Measurements from ENCODE around the gene SPRED1. TPM values are rescaled to one million over a fixed set of nuclear protein-coding genes. Genes with fewer than 3 reads are reported as not detected.

SPRED1 gene
- total and polyA plus RNA-seq, 4 donors = 10.3 to 54.6 (median 25.1) TPM

DNA sequence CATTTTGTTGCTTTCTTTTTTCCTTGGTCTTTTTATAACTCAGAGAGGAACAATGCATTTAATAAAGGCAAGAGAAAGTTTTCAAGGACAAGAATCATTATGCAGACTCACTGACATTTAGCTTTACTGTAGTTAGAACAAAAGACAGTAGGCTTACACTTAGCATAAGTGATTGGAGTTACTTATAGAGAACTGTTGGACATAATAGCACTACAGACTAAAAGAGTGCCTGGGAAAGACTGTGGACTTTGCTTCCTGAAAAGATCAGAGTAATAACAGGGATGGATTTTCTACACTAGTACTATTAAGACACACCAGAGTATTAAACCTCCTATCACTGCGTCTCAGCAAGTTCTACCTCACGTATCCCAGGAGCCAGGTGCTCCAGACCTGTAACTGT is 39.3 kb upstream of the SPRED1 start:
- Histone ChIP-seq H3K4me3 (ENCODE audit: low read length in 2 of 2) (no peak overlapping the region), H3K9me3 (ENCODE audit: control insufficient read depth, low read length) (no peaks in the 10 kb centered on the region), H3K27ac (ENCODE audit: low read depth in 1 of 2, low read length in 2 of 2) (no peak overlapping the region), H3K27me3 (ENCODE audit: control insufficient read depth in 1 of 2, insufficient read depth in 2 of 2, low read length in 1 of 2) (no peaks in the 10 kb centered on the region), H3K36me3 (ENCODE audit: control insufficient read depth in 1 of 2, insufficient read depth in 2 of 2, low read length in 1 of 2) (no peaks in the 10 kb centered on the region), H3K4me1 (ENCODE audit: control insufficient read depth in 1 of 2, insufficient read depth in 2 of 2, low read length in 2 of 2) (no peaks in the 10 kb centered on the region)
- ATAC-seq (ENCODE audit: low FRiP score) = no peak
- no peak for DNase-seq
- intact Hi-C loops (cut with DNase I) = no loop called here
- 93 to 98% methylated on average over 2 of the region's 2 CpGs for WGBS, 2 donors

- no peaks in the 10 kb centered on the region for H3K4me1 ChIP-seq (ENCODE audit: control insufficient read depth in 1 of 2, insufficient read depth in 2 of 2, low read length in 2 of 2)
- 94% methylated on average over 1 of the region's 1 CpG for WGBS, 2 donors
- no peak overlapping the region for H3K4me3 ChIP-seq (ENCODE audit: low read length in 2 of 2)
- H3K27ac ChIP-seq (ENCODE audit: low read depth in 1 of 2, low read length in 2 of 2) = no peak overlapping the region
- no peaks in the 10 kb centered on the region for H3K9me3 ChIP-seq (ENCODE audit: control insufficient read depth, low read length)
- ATAC-seq (ENCODE audit: low FRiP score) = no peak
- intact Hi-C loops (cut with DNase I) = no loop called here
- H3K27me3 ChIP-seq (ENCODE audit: control insufficient read depth in 1 of 2, insufficient read depth in 2 of 2, low read length in 1 of 2) = no peaks in the 10 kb centered on the region
- DNase-seq = no peak
- H3K36me3 ChIP-seq (ENCODE audit: control insufficient read depth in 1 of 2, insufficient read depth in 2 of 2, low read length in 1 of 2) = no peaks in the 10 kb centered on the region
Observed at GRCh38 chr15:38215707-38216106, 36.9 kb upstream of the SPRED1 start.

DNA sequence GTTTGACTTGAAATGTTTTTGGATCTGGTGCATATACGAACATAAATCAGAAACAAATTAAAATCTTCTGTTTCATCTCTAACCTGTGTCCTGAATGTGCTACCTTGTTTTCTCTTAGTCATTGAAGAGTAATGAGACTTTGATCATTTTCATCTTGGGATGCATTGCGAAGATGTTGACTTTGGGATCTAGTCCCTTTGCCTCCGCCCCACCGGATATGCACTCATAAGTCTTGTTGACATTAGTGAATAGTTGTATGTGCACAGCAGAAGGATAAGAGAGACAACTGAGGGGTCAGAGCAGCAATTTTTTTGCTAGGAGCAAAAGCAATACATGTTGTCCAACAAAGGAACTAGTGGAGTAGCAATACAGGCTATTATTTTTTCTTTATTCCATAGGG is 35.9 kb upstream of the SPRED1 start:
- no peak overlapping the region for H3K27ac ChIP-seq (ENCODE audit: low read depth in 1 of 2, low read length in 2 of 2)
- no peaks in the 10 kb centered on the region for H3K4me1 ChIP-seq (ENCODE audit: control insufficient read depth in 1 of 2, insufficient read depth in 2 of 2, low read length in 2 of 2)
- no peak for ATAC-seq (ENCODE audit: low FRiP score)

DNA sequence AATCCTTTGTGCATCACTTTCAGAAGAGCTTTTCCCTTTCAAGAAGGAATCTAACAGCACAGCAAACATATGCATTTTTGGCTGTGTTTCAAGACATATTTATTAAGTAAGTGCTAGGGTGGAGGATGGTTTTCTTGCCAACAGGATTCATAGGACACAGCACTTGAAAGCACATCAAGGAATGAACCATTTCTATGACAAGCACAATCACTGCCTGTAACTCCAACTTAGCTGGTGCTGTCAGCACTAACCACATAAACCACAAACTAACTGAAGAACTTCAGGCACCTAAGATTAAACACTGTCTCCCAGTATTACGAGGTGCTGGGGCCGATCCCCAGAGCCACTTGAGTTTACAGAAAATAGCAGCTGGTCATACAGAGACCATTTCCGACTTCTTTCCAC is 35.4 kb upstream of the SPRED1 start:
- ATAC-seq (ENCODE audit: low FRiP score) = no peak
- WGBS, 2 donors = 78 to 85% methylated on average over 3 of the region's 3 CpGs

More for the DNA sequence above, 35.9 kb upstream of the SPRED1 start:
- intact Hi-C loops (cut with DNase I) = no loop called here
- no peaks in the 10 kb centered on the region for H3K27me3 ChIP-seq (ENCODE audit: control insufficient read depth in 1 of 2, insufficient read depth in 2 of 2, low read length in 1 of 2)
- 87 to 89% methylated on average over 4 of the region's 4 CpGs for WGBS, 2 donors
- no peak overlapping the region for H3K4me3 ChIP-seq (ENCODE audit: low read length in 2 of 2)
- DNase-seq = no peak
- no peaks in the 10 kb centered on the region for H3K36me3 ChIP-seq (ENCODE audit: control insufficient read depth in 1 of 2, insufficient read depth in 2 of 2, low read length in 1 of 2)
- H3K9me3 ChIP-seq (ENCODE audit: control insufficient read depth, low read length) = no peaks in the 10 kb centered on the region

GRCh38 chr15:38217788-38218609 is 34.6 kb upstream of the SPRED1 start:
- Histone ChIP-seq H3K27me3 (ENCODE audit: control insufficient read depth in 1 of 2, insufficient read depth in 2 of 2, low read length in 1 of 2) (no peaks in the 10 kb centered on the region), H3K4me3 (ENCODE audit: low read length in 2 of 2) (no peak overlapping the region), H3K27ac (ENCODE audit: low read depth in 1 of 2, low read length in 2 of 2) (no peak overlapping the region), H3K9me3 (ENCODE audit: control insufficient read depth, low read length) (no peaks in the 10 kb centered on the region), H3K4me1 (ENCODE audit: control insufficient read depth in 1 of 2, insufficient read depth in 2 of 2, low read length in 2 of 2) (no peaks in the 10 kb centered on the region), H3K36me3 (ENCODE audit: control insufficient read depth in 1 of 2, insufficient read depth in 2 of 2, low read length in 1 of 2) (no peaks in the 10 kb centered on the region)
- intact Hi-C loops (cut with DNase I) = no loop called here
- no peak for ATAC-seq (ENCODE audit: low FRiP score)
- 33 to 35% methylated on average over 3 of the region's 3 CpGs for WGBS, 2 donors
- DNase-seq = no peak

More for the DNA sequence above, 35.4 kb upstream of the SPRED1 start:
- no peaks in the 10 kb centered on the region for H3K27me3 ChIP-seq (ENCODE audit: control insufficient read depth in 1 of 2, insufficient read depth in 2 of 2, low read length in 1 of 2)
- H3K36me3 ChIP-seq (ENCODE audit: control insufficient read depth in 1 of 2, insufficient read depth in 2 of 2, low read length in 1 of 2) = no peaks in the 10 kb centered on the region
- no peaks in the 10 kb centered on the region for H3K4me1 ChIP-seq (ENCODE audit: control insufficient read depth in 1 of 2, insufficient read depth in 2 of 2, low read length in 2 of 2)
- no peaks in the 10 kb centered on the region for H3K9me3 ChIP-seq (ENCODE audit: control insufficient read depth, low read length)
- intact Hi-C loops (cut with DNase I) = no loop called here
- no peak for DNase-seq
- no peak overlapping the region for H3K27ac ChIP-seq (ENCODE audit: low read depth in 1 of 2, low read length in 2 of 2)
- H3K4me3 ChIP-seq (ENCODE audit: low read length in 2 of 2) = no peak overlapping the region

- Histone ChIP-seq H3K9me3 (ENCODE audit: control insufficient read depth, low read length) (no peaks in the 10 kb centered on the region), H3K4me3 (ENCODE audit: low read length in 2 of 2) (no peak overlapping the region), H3K36me3 (ENCODE audit: control insufficient read depth in 1 of 2, insufficient read depth in 2 of 2, low read length in 1 of 2) (no peaks in the 10 kb centered on the region), H3K4me1 (ENCODE audit: control insufficient read depth in 1 of 2, insufficient read depth in 2 of 2, low read length in 2 of 2) (no peaks in the 10 kb centered on the region), H3K27me3 (ENCODE audit: control insufficient read depth in 1 of 2, insufficient read depth in 2 of 2, low read length in 1 of 2) (no peaks in the 10 kb centered on the region), H3K27ac (ENCODE audit: low read depth in 1 of 2, low read length in 2 of 2) (no peak overlapping the region)
- ATAC-seq (ENCODE audit: low FRiP score) (no peak), DNase-seq (no peak)
- intact Hi-C loops (cut with DNase I) = no loop called here
- WGBS, 2 donors = 57 to 65% methylated on average over 3 of the region's 3 CpGs
Observed at GRCh38 chr15:38220606-38221273, 31.9 kb upstream of the SPRED1 start.

DNA sequence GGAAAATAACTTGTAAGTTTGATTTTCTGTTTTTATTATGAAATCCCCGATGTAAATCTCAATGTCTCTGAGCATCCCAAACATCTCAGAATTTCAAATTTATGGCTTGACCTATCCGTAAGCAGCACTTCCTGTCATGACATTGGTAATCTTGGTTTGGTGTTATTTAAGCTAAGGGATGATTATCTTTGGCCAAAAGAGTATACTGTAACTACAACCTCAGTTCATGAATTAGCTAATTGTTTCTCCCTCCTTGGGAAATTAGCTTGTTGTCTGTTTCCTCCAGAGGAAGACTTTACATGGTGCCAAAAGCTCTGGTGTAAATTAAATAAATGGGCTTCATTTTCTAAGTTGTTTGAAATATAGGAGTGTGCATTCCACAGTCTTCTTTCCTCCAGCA is 28.1 kb upstream of the SPRED1 start:
- intact Hi-C loops (cut with DNase I) = no loop called here
- Histone ChIP-seq H3K9me3 (ENCODE audit: control insufficient read depth, low read length) (no peaks in the 10 kb centered on the region), H3K4me1 (ENCODE audit: control insufficient read depth in 1 of 2, insufficient read depth in 2 of 2, low read length in 2 of 2) (no peaks in the 10 kb centered on the region), H3K4me3 (ENCODE audit: low read length in 2 of 2) (no peak overlapping the region), H3K36me3 (ENCODE audit: control insufficient read depth in 1 of 2, insufficient read depth in 2 of 2, low read length in 1 of 2) (no peaks in the 10 kb centered on the region), H3K27me3 (ENCODE audit: control insufficient read depth in 1 of 2, insufficient read depth in 2 of 2, low read length in 1 of 2) (no peaks in the 10 kb centered on the region), H3K27ac (ENCODE audit: low read depth in 1 of 2, low read length in 2 of 2) (no peak overlapping the region)
- WGBS, 2 donors = 83 to 89% methylated on average over 2 of the region's 2 CpGs
- DNase-seq = no peak
- ATAC-seq (ENCODE audit: low FRiP score) = no peak

- Histone ChIP-seq H3K4me1 (ENCODE audit: control insufficient read depth in 1 of 2, insufficient read depth in 2 of 2, low read length in 2 of 2) (no peaks in the 10 kb centered on the region), H3K27ac (ENCODE audit: low read depth in 1 of 2, low read length in 2 of 2) (no peak overlapping the region), H3K27me3 (ENCODE audit: control insufficient read depth in 1 of 2, insufficient read depth in 2 of 2, low read length in 1 of 2) (no peaks in the 10 kb centered on the region), H3K36me3 (ENCODE audit: control insufficient read depth in 1 of 2, insufficient read depth in 2 of 2, low read length in 1 of 2) (no peaks in the 10 kb centered on the region), H3K9me3 (ENCODE audit: control insufficient read depth, low read length) (no peaks in the 10 kb centered on the region), H3K4me3 (ENCODE audit: low read length in 2 of 2) (no peak overlapping the region)
- intact Hi-C loops (cut with DNase I) = no loop called here
- ATAC-seq (ENCODE audit: low FRiP score) = no peak
- 97 to 98% methylated on average over 1 of the region's 1 CpG for WGBS, 2 donors
- DNase-seq = no peak
Observed at GRCh38 chr15:38225381-38225780, 27.3 kb upstream of the SPRED1 start.
